WTC11 (cell line): ENCODE measurements around the gene CPO.

Experiments
- CREM ChIP-seq: sonication (generic); formaldehyde crosslinking; IDR thresholded peaks from 2 replicates; pipeline ENCODE4 v1.8.1; 2022; ENCODE audit warnings: mild to moderate bottlenecking, missing genetic modification reagents, moderate library complexity
- CTCF ChIP-seq: fragments of 200-600 bp; IDR thresholded peaks from 2 replicates; pipeline ENCODE4 v1.8.0; 2022; ENCODE audit warnings: antibody characterized with exemption
- ELF4 ChIP-seq: sonication (generic); formaldehyde crosslinking; IDR thresholded peaks from 2 replicates; pipeline ENCODE4 v1.8.1; 2022; ENCODE audit warnings: low read depth, mild to moderate bottlenecking, moderate library complexity, missing genetic modification reagents
- ETV6 ChIP-seq: sonication (generic); formaldehyde crosslinking; IDR thresholded peaks from 2 replicates; pipeline ENCODE4 v1.8.1; 2022; ENCODE audit warnings: mild to moderate bottlenecking, missing genetic modification reagents
- FOXP1 ChIP-seq: sonication (generic); formaldehyde crosslinking; IDR thresholded peaks from 2 replicates; pipeline ENCODE4 v1.8.0; 2022; ENCODE audit warnings: missing genetic modification reagents, mild to moderate bottlenecking, moderate library complexity, borderline replicate concordance
- GABPB1 ChIP-seq: sonication (generic); formaldehyde crosslinking; IDR thresholded peaks from 2 replicates; pipeline ENCODE4 v1.8.1; 2023; ENCODE audit warnings: mild to moderate bottlenecking, missing genetic modification reagents
- SMAD4 ChIP-seq: sonication (generic); formaldehyde crosslinking; IDR thresholded peaks from 2 replicates; pipeline ENCODE4 v1.8.0; 2022; ENCODE audit warnings: mild to moderate bottlenecking, missing genetic modification reagents
- ZNF138 ChIP-seq: sonication (generic); formaldehyde crosslinking; conservative IDR thresholded peaks from 2 replicates; pipeline ENCODE4 v1.8.1; 2022; ENCODE audit warnings: mild to moderate bottlenecking, moderate library complexity, missing genetic modification reagents
- TF ChIP-seq, protein P1 (sequence below): fragments of 250-450 bp; sonication (Bioruptor Pico); IDR thresholded peaks from 2 replicates; pipeline ENCODE4 v1.9.0; 2021; ENCODE audit warnings: mild to moderate bottlenecking

DNA sequence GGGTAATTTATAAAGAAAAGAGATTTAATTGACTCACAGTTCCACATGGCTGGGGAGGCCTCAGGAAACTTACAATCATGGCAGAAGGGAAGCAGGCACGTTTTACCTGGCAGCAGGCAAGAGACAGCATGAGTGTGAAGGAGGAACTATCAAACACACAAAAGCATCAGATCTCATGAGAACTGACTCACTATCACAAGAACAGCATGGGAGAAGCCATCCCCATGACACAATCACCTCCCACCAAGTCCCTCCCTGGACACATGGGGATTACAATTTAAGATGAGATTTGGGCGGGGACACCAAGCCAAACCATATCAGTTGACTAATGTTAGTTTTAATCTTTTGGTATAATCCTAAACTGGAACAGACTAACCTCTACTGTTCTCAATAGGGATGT lies 49.1 kb upstream of the CPO start:
- TF ChIP-seq CTCF: no peak
- no peak for TF ChIP-seq ZNF138
- TF ChIP-seq ELF4 (CRISPR knock-in tag): no peak
- TF ChIP-seq SMAD4 (CRISPR knock-in tag): no peak
- no peak for TF ChIP-seq FOXP1 (CRISPR knock-in tag)
- TF ChIP-seq CREM (CRISPR knock-in tag): no peak
- no peak for TF ChIP-seq GABPB1 (CRISPR knock-in tag)
- TF ChIP-seq ETV6: no peak
- TF ChIP-seq, protein P1, sequence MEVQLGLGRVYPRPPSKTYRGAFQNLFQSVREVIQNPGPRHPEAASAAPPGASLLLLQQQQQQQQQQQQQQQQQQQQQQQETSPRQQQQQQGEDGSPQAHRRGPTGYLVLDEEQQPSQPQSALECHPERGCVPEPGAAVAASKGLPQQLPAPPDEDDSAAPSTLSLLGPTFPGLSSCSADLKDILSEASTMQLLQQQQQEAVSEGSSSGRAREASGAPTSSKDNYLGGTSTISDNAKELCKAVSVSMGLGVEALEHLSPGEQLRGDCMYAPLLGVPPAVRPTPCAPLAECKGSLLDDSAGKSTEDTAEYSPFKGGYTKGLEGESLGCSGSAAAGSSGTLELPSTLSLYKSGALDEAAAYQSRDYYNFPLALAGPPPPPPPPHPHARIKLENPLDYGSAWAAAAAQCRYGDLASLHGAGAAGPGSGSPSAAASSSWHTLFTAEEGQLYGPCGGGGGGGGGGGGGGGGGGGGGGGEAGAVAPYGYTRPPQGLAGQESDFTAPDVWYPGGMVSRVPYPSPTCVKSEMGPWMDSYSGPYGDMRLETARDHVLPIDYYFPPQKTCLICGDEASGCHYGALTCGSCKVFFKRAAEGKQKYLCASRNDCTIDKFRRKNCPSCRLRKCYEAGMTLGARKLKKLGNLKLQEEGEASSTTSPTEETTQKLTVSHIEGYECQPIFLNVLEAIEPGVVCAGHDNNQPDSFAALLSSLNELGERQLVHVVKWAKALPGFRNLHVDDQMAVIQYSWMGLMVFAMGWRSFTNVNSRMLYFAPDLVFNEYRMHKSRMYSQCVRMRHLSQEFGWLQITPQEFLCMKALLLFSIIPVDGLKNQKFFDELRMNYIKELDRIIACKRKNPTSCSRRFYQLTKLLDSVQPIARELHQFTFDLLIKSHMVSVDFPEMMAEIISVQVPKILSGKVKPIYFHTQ (CRISPR knock-in tag): no peak
